Stimulated activated CD4-positive, alpha-beta T cell treated with anti-CD3 and anti-CD28 coated beads, TNF-alpha, amount 100 ng/mL, for 1 hour (primary cell): Measurements from ENCODE around the gene A4GALT.
"Not testable (repeated sequence)": the region's sequence is repeated elsewhere in the genome, so short reads cannot be mapped to it uniquely, and the experiment has no call there.

Source experiments
- DNase-seq, 3 donors: peaks; one replicate each; pipeline ENCODE4 v3.0.0-alpha.2; 2020; ENCODE audit warnings: low read depth in 3 of 3, low spot score in 1 of 3

A4GALT gene

DNA sequence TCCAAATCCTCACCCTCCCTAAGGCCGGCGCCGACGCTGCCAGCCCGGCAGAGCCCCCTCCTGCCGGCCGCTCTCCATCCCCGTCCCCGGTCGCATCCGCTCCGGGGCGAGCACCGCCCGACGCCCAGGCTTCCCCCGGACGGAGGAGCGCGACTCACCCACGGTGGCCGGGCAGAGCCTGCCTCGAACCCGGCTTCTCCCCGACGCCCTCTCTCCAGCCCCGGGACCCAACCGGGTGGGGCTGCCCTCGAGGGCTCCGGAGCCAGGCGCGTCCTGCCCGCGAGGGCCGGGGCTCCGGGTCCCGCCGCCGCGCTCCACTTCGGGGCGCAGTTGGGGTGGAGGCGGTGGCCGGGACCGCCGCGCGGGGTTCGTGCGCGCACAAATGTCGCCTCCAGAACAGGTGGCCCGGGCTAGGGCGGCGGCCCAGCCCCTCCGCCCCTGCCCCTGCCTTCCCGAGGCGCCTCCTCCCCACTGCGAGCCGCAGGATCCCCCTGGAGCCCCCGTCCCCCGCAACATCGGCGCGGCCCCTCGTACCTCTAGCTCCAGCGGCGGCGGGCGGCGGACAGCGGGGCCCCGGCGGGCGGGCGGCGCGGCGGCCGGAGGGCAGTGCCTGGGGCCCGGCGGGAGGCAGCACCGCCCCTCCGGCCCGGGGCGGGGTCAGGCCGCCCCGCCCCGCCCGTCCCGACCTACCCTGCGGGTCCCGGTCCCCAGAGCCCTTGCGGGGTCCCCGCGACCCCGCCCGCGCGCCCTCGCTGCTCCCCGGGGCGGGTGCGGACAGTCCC lies at the start of gene A4GALT:
Gene A4GALT, minus strand, starts transcription at position 608 of the 782 bp plus-strand sequence. CDS start 26,919 bp downstream, outside the sequence.
- DNase-seq, result no peak

GRCh38 chr22:42770448-42770726 lies 49.7 kb upstream of the A4GALT start:
- no peak for DNase-seq

DNA sequence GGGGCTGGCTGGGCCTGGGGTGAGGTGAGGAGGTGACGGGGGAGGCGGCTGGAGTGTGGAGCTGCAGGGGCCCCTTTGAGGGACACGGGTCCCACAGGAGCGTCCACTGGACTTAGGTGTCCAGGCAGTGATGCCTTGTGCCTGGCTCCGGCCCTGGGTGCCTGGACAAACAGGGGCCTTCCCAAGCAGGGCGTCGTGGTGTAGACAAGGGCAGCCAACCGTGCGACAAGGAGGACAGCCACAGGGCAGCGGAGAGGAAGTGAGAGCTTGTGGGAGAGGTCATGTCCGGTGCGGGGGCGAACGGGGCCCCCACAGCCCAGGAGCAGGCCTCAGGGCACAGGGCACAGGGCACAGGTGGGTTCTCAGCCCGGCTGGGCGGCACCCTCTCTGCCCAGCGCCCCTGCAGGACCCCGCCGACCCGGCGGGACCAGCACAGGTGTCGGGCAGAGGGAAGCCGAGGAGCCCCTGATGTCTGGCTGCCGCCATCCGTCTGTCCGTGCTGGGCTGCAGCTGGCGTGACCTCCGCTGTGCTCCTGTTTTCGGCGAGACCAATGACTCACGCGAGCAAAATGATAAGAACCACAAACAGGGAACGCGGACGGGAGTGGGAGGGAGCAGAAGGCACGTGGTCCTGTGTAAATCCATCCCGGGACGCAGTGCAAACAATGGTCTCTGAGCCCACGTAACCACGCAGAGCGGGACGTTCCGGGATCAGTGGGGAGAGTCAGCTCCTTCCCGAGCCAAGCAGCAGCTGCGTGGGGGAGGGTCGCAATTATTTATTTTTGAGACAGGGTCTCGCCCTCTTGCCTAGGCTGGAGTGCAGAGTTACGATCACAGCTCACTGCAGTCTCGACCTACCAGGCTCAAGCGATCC lies 49.1 kb upstream of the A4GALT start:
- no peak for DNase-seq

- DNase-seq, result no peak
Measured at GRCh38 chr22:42769238-42769573, 48.5 kb upstream of the A4GALT start.

- DNase-seq, result no peak
Measured at GRCh38 chr22:42768385-42769035, 47.8 kb upstream of the A4GALT start.

DNA sequence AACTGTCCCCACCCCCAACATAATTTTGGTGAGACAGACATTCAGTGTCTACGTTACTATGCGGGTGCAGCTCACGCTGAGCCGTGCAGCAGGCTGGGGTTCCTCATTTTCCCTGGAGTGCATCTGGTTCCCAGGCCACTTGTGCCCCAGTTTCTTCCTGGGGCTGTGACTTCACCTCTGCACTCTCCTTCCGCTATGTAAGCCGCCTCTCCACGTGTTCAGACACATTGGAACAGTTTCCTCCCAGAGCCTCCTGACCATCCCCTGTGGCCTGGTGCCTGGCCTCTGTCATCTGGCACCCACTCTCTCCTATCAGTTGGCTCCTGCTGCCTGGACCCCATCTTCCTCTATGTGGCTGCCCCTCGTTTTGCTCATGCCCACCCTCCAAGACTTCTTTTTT lies 46.2 kb upstream of the A4GALT start:
- DNase-seq, result no peak

DNA sequence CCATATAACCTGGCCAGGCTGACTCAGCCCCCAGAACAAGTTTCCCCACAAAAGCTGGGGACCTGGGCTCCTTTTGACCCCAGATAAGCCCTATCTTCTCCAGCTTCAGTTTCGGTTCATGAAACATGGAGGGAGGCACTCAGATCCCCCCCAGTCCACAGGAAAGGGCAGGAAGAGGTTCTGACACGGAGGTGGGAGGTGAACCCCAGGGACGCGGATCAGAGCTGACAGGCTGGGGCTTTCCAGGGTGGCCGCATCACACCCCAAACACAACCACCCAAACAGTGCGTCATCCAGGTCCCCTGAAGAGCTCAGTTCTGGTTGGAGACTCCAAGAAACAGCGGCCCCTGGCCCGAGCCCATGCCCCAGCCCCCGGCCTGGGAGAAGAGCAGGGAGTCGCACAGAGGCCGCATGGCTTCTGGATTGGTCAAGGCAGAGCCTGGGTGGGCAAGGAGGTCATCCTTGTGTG lies 44.3 kb upstream of the A4GALT start:
- DNase-seq, result no peak

DNA sequence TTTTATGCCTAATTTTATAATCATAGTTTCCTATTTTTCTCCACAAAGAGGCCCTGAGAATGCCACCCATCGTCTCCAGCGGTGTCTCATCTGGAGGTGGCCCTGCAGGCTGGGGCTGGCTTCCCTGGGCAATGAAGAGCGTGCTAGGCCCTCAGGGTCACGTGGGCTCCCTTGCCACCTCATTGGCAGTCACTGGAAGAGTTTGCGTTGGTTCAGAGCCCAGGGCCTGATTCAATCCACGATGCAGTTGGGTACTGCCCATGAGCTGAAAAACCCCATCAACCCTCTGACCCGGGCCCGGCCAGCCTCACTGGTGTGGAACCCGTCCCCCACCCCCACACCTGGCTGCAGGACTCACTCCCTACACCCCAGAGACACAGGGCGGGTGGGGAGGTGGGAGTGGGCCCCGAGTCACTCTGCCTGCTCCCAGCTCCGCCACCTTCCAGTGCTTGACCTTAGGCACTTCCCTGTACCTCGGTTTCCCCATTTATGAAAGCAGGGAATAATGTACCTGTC lies 43.4 kb upstream of the A4GALT start:
- no peak for DNase-seq

GRCh38 chr22:42760806-42761565 lies 40.3 kb upstream of the A4GALT start:
- no peak for DNase-seq

- no peak for DNase-seq
Measured at GRCh38 chr22:42758931-42759629, 38.4 kb upstream of the A4GALT start.

- DNase-seq, result not testable (repeated sequence)
Measured at GRCh38 chr22:42755553-42755952, 34.9 kb upstream of the A4GALT start.

DNA sequence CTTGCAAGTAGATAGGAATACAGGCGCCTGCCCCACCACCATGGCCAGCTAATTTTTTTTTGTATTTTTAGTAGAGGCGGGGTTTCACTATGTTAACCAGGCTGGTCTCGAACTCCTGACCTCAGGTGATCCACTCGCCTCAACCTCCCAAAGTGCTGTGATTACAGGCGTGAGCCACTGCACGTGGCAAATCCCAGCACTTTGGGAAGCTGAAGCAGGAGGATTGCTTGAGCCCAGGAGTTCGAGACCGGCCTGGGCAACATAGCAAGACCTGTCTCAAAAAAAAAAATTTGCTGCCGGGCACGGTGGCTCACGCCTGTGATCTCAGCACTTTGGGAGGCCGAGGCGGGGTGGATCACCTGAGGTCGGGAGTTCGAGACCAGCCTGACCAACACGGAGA lies 34.5 kb upstream of the A4GALT start:
- not testable (repeated sequence) for DNase-seq

DNA sequence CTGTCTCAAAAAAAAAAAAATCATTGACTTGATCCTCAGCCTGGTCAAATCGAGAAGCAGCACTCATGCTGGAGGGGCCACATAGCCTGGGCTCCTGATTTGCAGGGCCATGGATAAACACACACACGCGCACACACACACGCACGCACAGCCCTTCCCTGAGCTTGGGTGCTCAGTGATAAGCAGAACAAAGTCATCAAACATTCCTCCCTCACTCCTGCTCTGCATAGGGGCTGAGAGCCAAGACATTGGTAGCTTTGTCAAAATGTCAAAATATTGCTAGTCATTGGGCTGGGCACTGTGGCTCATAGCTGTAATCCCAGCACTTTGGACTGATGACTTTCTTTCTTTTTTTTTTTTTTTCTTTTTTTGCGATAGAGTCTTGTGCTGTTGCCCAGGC lies 34.0 kb upstream of the A4GALT start:
- no peak for DNase-seq

- no peak for DNase-seq
Measured at GRCh38 chr22:42752912-42753311, 32.2 kb upstream of the A4GALT start.

GRCh38 chr22:42752230-42752746 lies 31.6 kb upstream of the A4GALT start:
- DNase-seq, result no peak

DNA sequence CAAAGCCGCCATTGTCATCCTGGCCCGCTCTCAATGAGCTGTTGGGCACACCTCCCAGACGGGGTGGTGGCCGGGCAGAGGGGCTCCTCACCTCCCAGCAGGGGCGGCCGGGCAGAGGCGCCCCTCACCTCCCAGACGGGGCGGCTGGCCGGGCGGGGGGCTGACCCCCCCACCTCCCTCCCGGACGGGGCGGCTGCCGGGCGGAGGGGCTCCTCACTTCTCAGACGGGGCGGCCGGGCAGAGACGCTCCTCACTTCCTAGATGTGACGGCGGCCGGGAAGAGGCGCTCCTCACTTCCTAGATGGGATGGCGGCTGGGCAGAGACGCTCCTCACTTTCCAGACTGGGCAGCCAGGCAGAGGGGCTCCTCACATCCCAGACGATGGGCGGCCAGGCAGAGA lies 29.8 kb upstream of the A4GALT start:
- not testable (repeated sequence) for DNase-seq

- DNase-seq, result no peak
Measured at GRCh38 chr22:42747701-42748513, 27.2 kb upstream of the A4GALT start.

GRCh38 chr22:42745118-42745517 lies 24.4 kb upstream of the A4GALT start:
- no peak for DNase-seq

DNA sequence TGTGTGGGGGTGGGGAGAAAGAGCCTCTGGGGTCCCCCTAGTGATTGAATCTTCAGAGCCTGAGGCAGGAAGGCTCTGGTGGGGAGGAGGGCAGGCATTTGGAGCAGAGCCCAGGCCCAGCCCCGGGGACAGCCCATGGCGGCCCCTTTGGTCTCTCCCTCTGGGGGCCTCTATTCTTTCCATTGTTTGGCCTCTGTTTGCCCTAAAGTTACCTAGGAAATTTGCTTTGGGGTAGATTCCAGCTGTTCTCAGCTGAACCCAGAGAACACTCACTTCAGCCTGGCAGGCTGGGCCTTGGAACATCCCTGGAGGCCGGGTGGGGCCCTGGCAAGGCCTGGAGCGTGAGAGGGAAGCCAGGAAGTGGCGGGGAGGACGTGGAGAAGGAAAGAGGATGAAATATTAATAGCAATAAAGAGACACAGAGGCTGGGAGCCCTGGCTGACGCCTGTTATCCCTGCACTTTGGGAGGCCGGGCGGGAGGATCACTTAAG lies 22.9 kb upstream of the A4GALT start:
- DNase-seq, result no peak
